ENCODE results near the gene DOCK9. TPM values are rescaled to one million over a fixed set of nuclear protein-coding genes. Genes with fewer than 3 reads are reported as not detected.

The DOCK9 gene
- total RNA-seq, 1 experiment from 2014 or later, result 30.5 TPM

- H3K4me3 ChIP-seq (ENCODE audit: low read depth in 2 of 2, low read length in 2 of 2), result no peak overlapping the region
- H3K9me3 ChIP-seq (ENCODE audit: control insufficient read depth, insufficient read depth, low read depth, low read length), result no peaks in the 10 kb centered on the region
- ChIA-PET POLR2A (no interaction called here), CTCF (no interaction called here)
- in situ Hi-C loops (cut with HindIII; ENCODE audit: low pct_unique_long_range_greater_than_20kb, low sequenced_read_pairs), result no loop called here
- peaks cover 4% of the 10 kb centered on the region; the same call in 1 of the 2 replicates for H3K27me3 ChIP-seq (ENCODE audit: control insufficient read depth, insufficient read depth, low read length)
- ATAC-seq (no peak), DNase-seq (ENCODE audit: low read depth, low spot score) (no peak)
- no TSS peak for BruUV-seq (replicated peaks)
- no peak for TF ChIP-seq TCF7L2 (IDR thresholded peaks at IDR 0.05; ENCODE audit: low read depth, low read length)
- no peaks in the 10 kb centered on the region for H3K4me1 ChIP-seq (ENCODE audit: control insufficient read depth, insufficient read depth, low read length)
- intact Hi-C loops (cut with micrococcal nuclease; ENCODE audit: unreplicated experiment), result no loop called here
- no peaks in the 10 kb centered on the region for H3K36me3 ChIP-seq (ENCODE audit: control insufficient read depth, insufficient read depth, low read length)
- H3K27ac ChIP-seq (ENCODE audit: low read length), result no peak overlapping the region
Measured at GRCh38 chr13:98749501-98749900, 228.4 kb downstream of the DOCK9 start.

DNA sequence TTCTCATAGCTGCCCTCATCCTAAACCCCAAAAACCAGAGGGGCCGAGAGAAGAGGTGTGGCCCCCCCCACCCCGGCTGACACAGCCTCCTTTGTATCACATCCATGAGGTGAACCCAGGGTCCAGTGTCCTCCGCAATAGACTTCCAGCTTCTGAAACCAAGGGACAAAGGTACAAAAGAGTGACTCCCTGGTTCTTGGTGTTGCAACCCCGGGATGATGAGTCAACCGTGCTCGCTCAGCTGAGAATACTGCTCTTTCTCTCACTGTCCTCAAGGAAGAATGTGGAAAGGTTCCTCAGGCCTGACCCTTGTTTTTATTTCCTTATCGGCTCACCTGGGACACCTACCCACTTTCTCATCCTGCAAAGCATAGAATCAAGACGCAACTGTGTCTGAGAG is 230.9 kb downstream of the DOCK9 start:
- ChIA-PET CTCF (no interaction called here), POLR2A (no interaction called here)
- BruUV-seq (replicated peaks), result no TSS peak
- H3K27ac ChIP-seq (ENCODE audit: low read length), result no peak overlapping the region
- H3K4me1 ChIP-seq (ENCODE audit: control insufficient read depth, insufficient read depth, low read length), result no peaks in the 10 kb centered on the region
- no peaks in the 10 kb centered on the region for H3K9me3 ChIP-seq (ENCODE audit: control insufficient read depth, insufficient read depth, low read depth, low read length)
- in situ Hi-C loops (cut with HindIII; ENCODE audit: low pct_unique_long_range_greater_than_20kb, low sequenced_read_pairs), result no loop called here
- intact Hi-C loops (cut with micrococcal nuclease; ENCODE audit: unreplicated experiment), result no loop called here
- H3K4me3 ChIP-seq (ENCODE audit: low read depth in 2 of 2, low read length in 2 of 2), result no peak overlapping the region
- ATAC-seq (no peak), DNase-seq (ENCODE audit: low read depth, low spot score) (no peak)
- H3K27me3 ChIP-seq (ENCODE audit: control insufficient read depth, insufficient read depth, low read length), result no peaks in the 10 kb centered on the region; the same call in 1 of the 2 replicates
- no peaks in the 10 kb centered on the region for H3K36me3 ChIP-seq (ENCODE audit: control insufficient read depth, insufficient read depth, low read length)
- TF ChIP-seq SIN3A (IDR thresholded peaks at IDR 0.05; ENCODE audit: borderline replicate concordance, insufficient read depth, low read depth, low read length) (no peak), TCF7L2 (IDR thresholded peaks at IDR 0.05; ENCODE audit: low read depth, low read length) (no peak), POLR2AphosphoS5 (IDR thresholded peaks at IDR 0.05; ENCODE audit: low read depth, low read length) (no peak)
- TF ChIP-seq, protein P1, sequence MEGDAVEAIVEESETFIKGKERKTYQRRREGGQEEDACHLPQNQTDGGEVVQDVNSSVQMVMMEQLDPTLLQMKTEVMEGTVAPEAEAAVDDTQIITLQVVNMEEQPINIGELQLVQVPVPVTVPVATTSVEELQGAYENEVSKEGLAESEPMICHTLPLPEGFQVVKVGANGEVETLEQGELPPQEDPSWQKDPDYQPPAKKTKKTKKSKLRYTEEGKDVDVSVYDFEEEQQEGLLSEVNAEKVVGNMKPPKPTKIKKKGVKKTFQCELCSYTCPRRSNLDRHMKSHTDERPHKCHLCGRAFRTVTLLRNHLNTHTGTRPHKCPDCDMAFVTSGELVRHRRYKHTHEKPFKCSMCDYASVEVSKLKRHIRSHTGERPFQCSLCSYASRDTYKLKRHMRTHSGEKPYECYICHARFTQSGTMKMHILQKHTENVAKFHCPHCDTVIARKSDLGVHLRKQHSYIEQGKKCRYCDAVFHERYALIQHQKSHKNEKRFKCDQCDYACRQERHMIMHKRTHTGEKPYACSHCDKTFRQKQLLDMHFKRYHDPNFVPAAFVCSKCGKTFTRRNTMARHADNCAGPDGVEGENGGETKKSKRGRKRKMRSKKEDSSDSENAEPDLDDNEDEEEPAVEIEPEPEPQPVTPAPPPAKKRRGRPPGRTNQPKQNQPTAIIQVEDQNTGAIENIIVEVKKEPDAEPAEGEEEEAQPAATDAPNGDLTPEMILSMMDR (IDR thresholded peaks at IDR 0.05), result no peak
- TF ChIP-seq, protein P2, sequence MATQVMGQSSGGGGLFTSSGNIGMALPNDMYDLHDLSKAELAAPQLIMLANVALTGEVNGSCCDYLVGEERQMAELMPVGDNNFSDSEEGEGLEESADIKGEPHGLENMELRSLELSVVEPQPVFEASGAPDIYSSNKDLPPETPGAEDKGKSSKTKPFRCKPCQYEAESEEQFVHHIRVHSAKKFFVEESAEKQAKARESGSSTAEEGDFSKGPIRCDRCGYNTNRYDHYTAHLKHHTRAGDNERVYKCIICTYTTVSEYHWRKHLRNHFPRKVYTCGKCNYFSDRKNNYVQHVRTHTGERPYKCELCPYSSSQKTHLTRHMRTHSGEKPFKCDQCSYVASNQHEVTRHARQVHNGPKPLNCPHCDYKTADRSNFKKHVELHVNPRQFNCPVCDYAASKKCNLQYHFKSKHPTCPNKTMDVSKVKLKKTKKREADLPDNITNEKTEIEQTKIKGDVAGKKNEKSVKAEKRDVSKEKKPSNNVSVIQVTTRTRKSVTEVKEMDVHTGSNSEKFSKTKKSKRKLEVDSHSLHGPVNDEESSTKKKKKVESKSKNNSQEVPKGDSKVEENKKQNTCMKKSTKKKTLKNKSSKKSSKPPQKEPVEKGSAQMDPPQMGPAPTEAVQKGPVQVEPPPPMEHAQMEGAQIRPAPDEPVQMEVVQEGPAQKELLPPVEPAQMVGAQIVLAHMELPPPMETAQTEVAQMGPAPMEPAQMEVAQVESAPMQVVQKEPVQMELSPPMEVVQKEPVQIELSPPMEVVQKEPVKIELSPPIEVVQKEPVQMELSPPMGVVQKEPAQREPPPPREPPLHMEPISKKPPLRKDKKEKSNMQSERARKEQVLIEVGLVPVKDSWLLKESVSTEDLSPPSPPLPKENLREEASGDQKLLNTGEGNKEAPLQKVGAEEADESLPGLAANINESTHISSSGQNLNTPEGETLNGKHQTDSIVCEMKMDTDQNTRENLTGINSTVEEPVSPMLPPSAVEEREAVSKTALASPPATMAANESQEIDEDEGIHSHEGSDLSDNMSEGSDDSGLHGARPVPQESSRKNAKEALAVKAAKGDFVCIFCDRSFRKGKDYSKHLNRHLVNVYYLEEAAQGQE (IDR thresholded peaks at IDR 0.05; ENCODE audit: insufficient read depth in 1 of 2, low read depth in 2 of 2, low read length in 1 of 2), result no peak

Other genes starting within 250 kb of the DOCK9 start
- gene SLC15A1, start 225.4 kb downstream of the DOCK9 start, total RNA-seq (2021; ENCODE audit: unreplicated experiment), result 0.18 TPM
- 40.8 TPM for gene UBAC2, start 222.8 kb upstream of the DOCK9 start, total RNA-seq (2021; ENCODE audit: unreplicated experiment)

Data from Panc1 (cell line).